ENCODE measurements around the gene DNAAF2. TPM values are rescaled to one million over a fixed set of nuclear protein-coding genes. Genes with fewer than 3 reads are reported as not detected.
A peak's percentile ranks its signal among the peaks of the same experiment; 100 is the strongest.
"Not testable (repeated sequence)": the region's sequence is repeated elsewhere in the genome, so short reads cannot be mapped to it uniquely, and the experiment has no call there.

The DNAAF2 gene
- total RNA-seq, 1 donor from 2014 or later, result 5.7 TPM

DNA sequence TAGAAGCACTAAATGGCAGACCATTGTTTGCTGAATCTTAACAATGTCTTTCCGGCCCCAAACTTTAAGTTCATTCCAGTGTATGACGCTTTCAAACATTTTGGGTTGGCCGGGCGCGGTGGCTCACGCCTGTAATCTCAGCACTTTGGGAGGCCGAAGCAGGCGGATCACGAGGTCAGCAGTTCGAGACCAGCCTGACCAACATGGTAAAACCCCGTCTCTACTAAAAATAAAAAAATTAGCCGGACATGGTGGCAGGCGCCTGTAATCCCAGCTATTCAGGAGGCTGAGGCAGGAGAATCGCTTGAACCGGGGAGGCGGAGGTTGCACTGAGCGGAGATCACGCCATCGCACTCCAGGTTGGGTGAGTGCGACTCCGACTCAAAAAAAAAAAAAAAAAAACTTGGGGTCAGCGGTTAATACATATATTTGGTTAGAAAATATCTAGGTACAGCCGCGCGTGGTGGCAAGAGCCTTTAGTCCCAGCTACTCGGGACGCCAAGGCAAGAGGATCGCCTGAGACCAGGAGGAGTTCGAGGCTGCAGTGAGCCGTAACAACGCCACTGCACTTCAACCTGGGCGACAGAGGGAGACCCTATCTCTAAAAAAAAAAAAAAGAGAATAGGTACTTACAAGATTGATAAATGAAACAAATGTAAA lies 49.9 kb downstream of the DNAAF2 start:
- Histone ChIP-seq H3K9ac (ENCODE audit: low read depth in 1 of 3, low read length in 3 of 3) (peak overlapping the region; percentile 85 to 98 (median 96)), H3K4me1 (ENCODE audit: control insufficient read depth in 3 of 3, insufficient read depth in 3 of 3, low read length in 3 of 3) (peaks cover 9 to 21% (median 11%) of the 10 kb centered on the region in 3 donors), H3K36me3 (ENCODE audit: control insufficient read depth in 3 of 3, insufficient read depth in 3 of 3, low read length in 3 of 3) (peaks cover 15 to 23% (median 20%) of the 10 kb centered on the region in 3 donors), H3K4me3 (ENCODE audit: low read length in 3 of 3) (peak overlapping the region; percentile 81 to 98 (median 95)), H3K27ac (ENCODE audit: low read depth, low read length) (peak overlapping the region; percentile 84)
- H3K27me3 ChIP-seq (ENCODE audit: control insufficient read depth in 3 of 3, insufficient read depth in 3 of 3, low read length in 3 of 3); H3K9me3 ChIP-seq (ENCODE audit: control insufficient read depth in 3 of 3, low read length in 3 of 3): not testable (repeated sequence)

GRCh38 chr14:49584058-49584457 lies 51.0 kb downstream of the DNAAF2 start:
- Histone ChIP-seq H3K36me3 (ENCODE audit: control insufficient read depth in 3 of 3, insufficient read depth in 3 of 3, low read length in 3 of 3) (peaks cover 15 to 26% (median 20%) of the 10 kb centered on the region in 3 donors), H3K27me3 (ENCODE audit: control insufficient read depth in 3 of 3, insufficient read depth in 3 of 3, low read length in 3 of 3) (no peaks in the 10 kb centered on the region), H3K9ac (ENCODE audit: low read depth in 1 of 3, low read length in 3 of 3) (no peak overlapping the region), H3K4me1 (ENCODE audit: control insufficient read depth in 3 of 3, insufficient read depth in 3 of 3, low read length in 3 of 3) (peaks cover 9 to 24% (median 11%) of the 10 kb centered on the region in 3 donors), H3K9me3 (ENCODE audit: control insufficient read depth in 3 of 3, low read length in 3 of 3) (no peaks in the 10 kb centered on the region), H3K27ac (ENCODE audit: low read depth, low read length) (no peak overlapping the region), H3K4me3 (ENCODE audit: low read length in 3 of 3) (peak overlapping the region in 1 of 3 donors; percentile 16)

- Histone ChIP-seq H3K9me3 (ENCODE audit: control insufficient read depth in 3 of 3, low read length in 3 of 3) (no peaks in the 10 kb centered on the region), H3K36me3 (ENCODE audit: control insufficient read depth in 3 of 3, insufficient read depth in 3 of 3, low read length in 3 of 3) (peaks cover 15 to 26% (median 20%) of the 10 kb centered on the region in 3 donors), H3K9ac (ENCODE audit: low read depth in 1 of 3, low read length in 3 of 3) (no peak overlapping the region), H3K4me3 (ENCODE audit: low read length in 3 of 3) (no peak overlapping the region), H3K4me1 (ENCODE audit: control insufficient read depth in 3 of 3, insufficient read depth in 3 of 3, low read length in 3 of 3) (peaks cover 11 to 24% (median 12%) of the 10 kb centered on the region in 3 donors), H3K27ac (ENCODE audit: low read depth, low read length) (no peak overlapping the region), H3K27me3 (ENCODE audit: control insufficient read depth in 3 of 3, insufficient read depth in 3 of 3, low read length in 3 of 3) (no peaks in the 10 kb centered on the region)
These were observed 51.4 kb downstream of the DNAAF2 start for GRCh38 chr14:49583629-49584028.

DNA sequence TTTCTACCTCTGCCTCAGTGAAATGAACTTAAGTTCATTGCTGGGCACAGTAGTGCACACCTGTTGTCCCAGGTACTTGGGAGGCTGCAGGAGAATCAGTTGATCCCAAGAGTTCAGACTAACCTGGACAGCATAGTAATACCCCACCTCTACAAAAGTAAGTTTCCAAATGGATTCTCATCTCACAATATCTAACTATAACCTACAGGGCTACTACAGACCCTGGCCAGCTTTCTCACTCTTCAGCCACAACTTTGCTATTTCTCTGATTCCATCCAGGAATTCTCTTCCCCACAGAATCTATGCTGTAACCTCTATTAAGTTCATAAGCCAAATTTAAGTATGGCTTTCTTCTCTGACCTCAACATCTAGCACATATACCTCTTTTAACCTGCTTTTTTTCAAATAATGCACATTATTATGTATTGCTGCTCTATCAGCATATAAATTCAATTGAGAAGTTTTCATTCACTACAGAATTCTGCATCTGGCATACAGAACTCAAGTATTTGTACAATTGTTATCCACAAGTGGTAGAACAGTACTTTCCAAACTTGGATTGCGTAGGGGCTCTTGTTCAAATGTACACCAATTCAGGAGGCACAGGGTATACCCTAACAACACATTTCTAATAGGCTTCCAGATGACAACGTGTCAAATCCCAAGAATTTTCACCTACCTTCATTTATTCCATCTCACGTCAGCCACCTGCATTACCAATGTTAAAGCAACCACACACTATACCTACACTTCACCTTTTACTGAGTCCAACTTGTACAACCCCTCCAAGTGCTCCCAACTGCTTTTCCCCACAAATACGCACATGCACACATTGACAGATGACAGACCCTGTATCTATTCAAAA lies 52.7 kb downstream of the DNAAF2 start:
- Histone ChIP-seq H3K36me3 (ENCODE audit: control insufficient read depth in 3 of 3, insufficient read depth in 3 of 3, low read length in 3 of 3) (peaks cover 15 to 30% (median 22%) of the 10 kb centered on the region in 3 donors), H3K9me3 (ENCODE audit: control insufficient read depth in 3 of 3, low read length in 3 of 3) (no peaks in the 10 kb centered on the region), H3K27me3 (ENCODE audit: control insufficient read depth in 3 of 3, insufficient read depth in 3 of 3, low read length in 3 of 3) (no peaks in the 10 kb centered on the region), H3K27ac (ENCODE audit: low read depth, low read length) (no peak overlapping the region), H3K4me1 (ENCODE audit: control insufficient read depth in 3 of 3, insufficient read depth in 3 of 3, low read length in 3 of 3) (peaks cover 11 to 24% (median 12%) of the 10 kb centered on the region in 3 donors), H3K9ac (ENCODE audit: low read depth in 1 of 3, low read length in 3 of 3) (no peak overlapping the region), H3K4me3 (ENCODE audit: low read length in 3 of 3) (no peak overlapping the region)

- Histone ChIP-seq H3K9me3 (ENCODE audit: control insufficient read depth in 3 of 3, low read length in 3 of 3) (no peaks in the 10 kb centered on the region), H3K4me1 (ENCODE audit: control insufficient read depth in 3 of 3, insufficient read depth in 3 of 3, low read length in 3 of 3) (peaks cover 11 to 24% (median 12%) of the 10 kb centered on the region in 3 donors), H3K4me3 (ENCODE audit: low read length in 3 of 3) (no peak overlapping the region), H3K9ac (ENCODE audit: low read depth in 1 of 3, low read length in 3 of 3) (no peak overlapping the region), H3K27me3 (ENCODE audit: control insufficient read depth in 3 of 3, insufficient read depth in 3 of 3, low read length in 3 of 3) (no peaks in the 10 kb centered on the region), H3K36me3 (ENCODE audit: control insufficient read depth in 3 of 3, insufficient read depth in 3 of 3, low read length in 3 of 3) (peaks cover 20 to 37% (median 22%) of the 10 kb centered on the region in 3 donors), H3K27ac (ENCODE audit: low read depth, low read length) (no peak overlapping the region)
These were observed 53.6 kb downstream of the DNAAF2 start for GRCh38 chr14:49581209-49582112.

DNA sequence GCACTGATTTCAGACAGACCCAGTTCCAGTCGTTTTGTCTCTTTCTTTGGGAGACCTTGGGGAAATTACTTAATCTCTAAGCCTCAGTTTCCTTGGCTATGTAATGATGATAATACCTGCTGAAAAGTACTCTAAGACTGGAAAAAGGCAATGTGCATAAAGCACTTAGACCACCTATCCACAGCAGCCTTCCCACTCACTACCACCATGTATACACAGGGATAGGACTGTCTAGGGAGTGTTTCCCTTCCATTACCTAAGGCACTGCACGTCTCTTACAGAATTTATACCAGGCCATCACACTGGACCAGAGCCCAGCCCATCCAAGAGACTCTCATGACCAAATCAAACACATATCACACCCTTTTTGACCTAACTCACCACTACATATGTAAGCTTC lies 55.2 kb downstream of the DNAAF2 start:
- Histone ChIP-seq H3K4me3 (ENCODE audit: low read length in 3 of 3) (no peak overlapping the region), H3K9me3 (ENCODE audit: control insufficient read depth in 3 of 3, low read length in 3 of 3) (no peaks in the 10 kb centered on the region), H3K9ac (ENCODE audit: low read depth in 1 of 3, low read length in 3 of 3) (no peak overlapping the region), H3K27ac (ENCODE audit: low read depth, low read length) (no peak overlapping the region), H3K4me1 (ENCODE audit: control insufficient read depth in 3 of 3, insufficient read depth in 3 of 3, low read length in 3 of 3) (peaks cover 9 to 18% (median 10%) of the 10 kb centered on the region in 3 donors), H3K27me3 (ENCODE audit: control insufficient read depth in 3 of 3, insufficient read depth in 3 of 3, low read length in 3 of 3) (no peaks in the 10 kb centered on the region), H3K36me3 (ENCODE audit: control insufficient read depth in 3 of 3, insufficient read depth in 3 of 3, low read length in 3 of 3) (peaks cover 19 to 39% (median 22%) of the 10 kb centered on the region in 3 donors)

DNA sequence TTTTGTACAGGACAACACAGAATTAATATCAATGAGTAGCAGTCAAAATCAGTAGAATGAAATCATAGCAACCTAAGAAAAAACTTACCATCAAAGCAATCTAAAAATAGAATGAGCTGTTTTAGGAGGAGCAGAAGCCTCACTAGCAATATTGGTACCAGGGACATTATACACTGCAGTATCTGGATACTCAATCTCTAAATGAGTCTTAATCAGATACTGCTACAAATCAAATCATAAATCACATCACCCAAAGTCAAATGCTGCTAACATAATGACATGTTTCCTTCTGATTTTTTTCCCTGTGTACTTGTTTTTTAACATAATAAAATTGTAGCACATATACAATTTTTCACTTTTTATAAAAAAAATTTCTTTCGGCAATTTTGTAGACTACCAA lies 56.9 kb downstream of the DNAAF2 start:
- peaks cover 9 to 26% (median 14%) of the 10 kb centered on the region in 3 donors for H3K36me3 ChIP-seq (ENCODE audit: control insufficient read depth in 3 of 3, insufficient read depth in 3 of 3, low read length in 3 of 3)

More for the DNA sequence above, 56.9 kb downstream of the DNAAF2 start:
- no peaks in the 10 kb centered on the region for H3K9me3 ChIP-seq (ENCODE audit: control insufficient read depth in 3 of 3, low read length in 3 of 3)
- peaks cover 3 to 8% (median 3%) of the 10 kb centered on the region in 3 donors for H3K4me1 ChIP-seq (ENCODE audit: control insufficient read depth in 3 of 3, insufficient read depth in 3 of 3, low read length in 3 of 3)
- H3K27me3 ChIP-seq (ENCODE audit: control insufficient read depth in 3 of 3, insufficient read depth in 3 of 3, low read length in 3 of 3), result no peaks in the 10 kb centered on the region
- H3K9ac ChIP-seq (ENCODE audit: low read depth in 1 of 3, low read length in 3 of 3), result peak overlapping the region in 1 of 3 donors; percentile 44
- no peak overlapping the region for H3K27ac ChIP-seq (ENCODE audit: low read depth, low read length)
- H3K4me3 ChIP-seq (ENCODE audit: low read length in 3 of 3), result no peak overlapping the region

Small RNA genes within 50 kb of the gene (small RNA-seq; reads per million reads assigned to genes)
- gene AL139099.3 (not detected), gene AL139099.4 (not detected), gene RF00019 (not detected), gene RNU6ATAC30P (not detected)

Other genes with a start within 250 kb of the DNAAF2 start
- 2,999 TPM for gene RPS29, start 48.9 kb downstream of the DNAAF2 start, total RNA-seq
- gene LRR1, start 36.3 kb downstream of the DNAAF2 start, total RNA-seq, result 8.4 TPM
- gene RPL36AL, start 14.6 kb downstream of the DNAAF2 start, total RNA-seq, result 243 TPM
- gene MGAT2, start 14.4 kb downstream of the DNAAF2 start, total RNA-seq, result 28.2 TPM
- 15.1 TPM for gene POLE2, start 53.0 kb upstream of the DNAAF2 start, total RNA-seq
- gene KLHDC1, start 57.9 kb upstream of the DNAAF2 start, total RNA-seq, result 20.9 TPM
- gene KLHDC2, start 132.9 kb upstream of the DNAAF2 start, total RNA-seq, result 123 TPM
- 46.4 TPM for gene NEMF, start 217.5 kb upstream of the DNAAF2 start, total RNA-seq

Measured in skeletal muscle tissue (tissue), 5 donors.